SK-N-MC (cell line): ENCODE results near the gene SLC1A5.
"Not testable (repeated sequence)": the region's sequence is repeated elsewhere in the genome, so short reads cannot be mapped to it uniquely, and the experiment has no call there.

Experiments used
- DNase-seq: peaks from one replicate; pipeline ENCODE4 v3.0.0-alpha.2; 2011; ENCODE audit warnings: low read depth, low spot score
- H3K27ac ChIP-seq: fragments of 200-600 bp; sonication (generic); 2 replicates; pipeline ENCODE4 v1.5.1; 2016; ENCODE audit warnings: mixed run types
- H3K36me3 ChIP-seq: fragments of 200-600 bp; sonication (generic); 2 replicates; pipeline ENCODE4 v1.6.1; 2017; ENCODE audit warnings: antibody characterized with exemption, low read length, mixed read lengths; ENCODE audit not compliant: insufficient read depth
- H3K4me3 ChIP-seq: fragments of 200-600 bp; sonication (generic); 2 replicates; pipeline ENCODE4 v1.5.1; 2016
- H3K9ac ChIP-seq: fragments of 200-600 bp; sonication (generic); 2 replicates; pipeline ENCODE4 v1.8.0; 2017; ENCODE audit warnings: mixed run types, mixed read lengths; ENCODE audit not compliant: insufficient read length
- H3K9me3 ChIP-seq: fragments of 200-600 bp; sonication (generic); 2 replicates; pipeline ENCODE4 v1.6.1; 2017; ENCODE audit warnings: low read depth, mild to moderate bottlenecking, antibody characterized with exemption, low read length, moderate library complexity, mixed read lengths
- EZH2 ChIP-seq: fragments of 200-600 bp; sonication (generic); IDR thresholded peaks from one replicate; pipeline ENCODE4 v1.6.1; 2017; ENCODE audit warnings: antibody characterized with exemption
- FOXP2 ChIP-seq: optimal IDR thresholded peaks from 2 replicates; pipeline ENCODE3; 2011; ENCODE audit warnings: mild to moderate bottlenecking, moderate library complexity; ENCODE audit not compliant: insufficient read depth; ENCODE audit errors: extremely low read length, control extremely low read depth
- POLR2AphosphoS5 ChIP-seq: IDR thresholded peaks from 2 replicates; pipeline ENCODE4 v1.6.1; 2012; ENCODE audit warnings: mild to moderate bottlenecking, low read depth, low read length, borderline replicate concordance

SLC1A5 gene

DNA sequence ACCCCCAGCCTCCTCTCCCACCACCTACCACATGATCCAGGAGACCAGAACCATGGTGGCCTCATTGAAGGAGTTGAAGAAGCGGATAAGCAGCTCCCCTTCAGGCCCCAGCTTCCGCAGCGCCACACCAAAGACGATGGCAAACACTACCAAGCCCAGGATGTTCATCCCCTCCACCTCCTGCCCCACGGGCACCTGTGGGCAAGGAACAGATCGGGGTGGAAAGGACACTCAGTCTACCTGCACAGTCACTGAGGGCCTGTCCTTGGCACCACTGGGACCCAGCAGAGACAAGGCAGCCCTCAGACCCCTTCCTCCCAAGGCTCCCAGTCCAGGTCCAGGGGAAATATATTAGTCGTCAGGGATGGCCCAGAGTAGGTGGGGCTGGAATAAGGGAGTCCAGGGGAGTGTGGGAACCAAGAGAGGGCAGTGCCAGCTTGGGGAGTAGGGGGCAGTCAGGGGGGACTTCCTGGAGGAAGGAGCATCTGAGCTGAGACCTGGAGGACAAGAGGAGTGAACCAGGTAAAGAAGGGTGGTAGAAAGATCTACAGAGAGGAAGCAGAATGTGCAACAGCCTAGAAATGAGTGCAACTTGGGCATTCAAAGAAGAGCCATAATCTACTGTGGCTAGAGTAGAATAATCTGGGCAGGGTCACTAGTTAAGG, 5.9 kb downstream of the SLC1A5 start:
- H3K36me3 ChIP-seq, result peaks cover 85% of the 10 kb centered on the region
- peak overlapping the region; percentile 32 for H3K9ac ChIP-seq
- DNase-seq, result no peak
- H3K9me3 ChIP-seq, result no peaks in the 10 kb centered on the region
- H3K4me3 ChIP-seq, result no peak overlapping the region
- peak overlapping the region; percentile 65 for H3K27ac ChIP-seq
- no peak for TF ChIP-seq EZH2
- no peak for TF ChIP-seq FOXP2
- no peak for TF ChIP-seq POLR2AphosphoS5

DNA sequence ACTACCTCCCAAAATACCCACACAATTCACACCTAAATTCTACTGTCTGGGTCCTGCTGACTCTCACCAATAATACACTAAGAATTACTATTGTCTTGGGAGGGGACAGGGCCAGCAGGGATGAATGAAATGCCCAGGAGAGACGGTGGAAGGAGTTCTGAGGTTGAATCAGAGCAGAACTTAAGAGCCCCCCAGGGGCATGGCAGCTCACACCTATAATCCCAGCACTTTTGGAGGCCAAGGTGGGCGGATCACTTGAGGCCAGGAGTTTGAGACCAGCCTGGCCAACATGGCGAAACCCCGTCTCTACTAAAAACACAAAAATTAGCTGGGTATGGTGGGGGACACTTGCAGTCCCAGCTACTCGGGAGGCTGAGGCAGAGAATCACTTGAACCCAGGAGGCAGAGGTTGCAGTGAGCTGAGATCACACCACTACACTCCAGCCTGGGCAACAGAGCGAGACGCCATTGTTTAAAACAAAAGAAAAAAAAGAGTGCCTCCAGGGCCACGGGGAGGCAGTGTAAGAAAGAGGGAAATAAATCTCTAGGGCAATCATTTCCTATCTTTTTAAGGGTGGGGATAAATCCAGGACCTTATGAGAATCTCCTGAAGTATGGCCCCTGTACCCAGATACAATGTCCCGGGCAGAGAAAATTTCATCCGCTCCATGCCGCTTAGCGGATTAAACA, 10.3 kb downstream of the SLC1A5 start:
- not testable (repeated sequence) for H3K9me3 ChIP-seq, H3K4me3 ChIP-seq, H3K9ac ChIP-seq, H3K27ac ChIP-seq, DNase-seq
- H3K36me3 ChIP-seq, result peaks cover 84% of the 10 kb centered on the region

DNA sequence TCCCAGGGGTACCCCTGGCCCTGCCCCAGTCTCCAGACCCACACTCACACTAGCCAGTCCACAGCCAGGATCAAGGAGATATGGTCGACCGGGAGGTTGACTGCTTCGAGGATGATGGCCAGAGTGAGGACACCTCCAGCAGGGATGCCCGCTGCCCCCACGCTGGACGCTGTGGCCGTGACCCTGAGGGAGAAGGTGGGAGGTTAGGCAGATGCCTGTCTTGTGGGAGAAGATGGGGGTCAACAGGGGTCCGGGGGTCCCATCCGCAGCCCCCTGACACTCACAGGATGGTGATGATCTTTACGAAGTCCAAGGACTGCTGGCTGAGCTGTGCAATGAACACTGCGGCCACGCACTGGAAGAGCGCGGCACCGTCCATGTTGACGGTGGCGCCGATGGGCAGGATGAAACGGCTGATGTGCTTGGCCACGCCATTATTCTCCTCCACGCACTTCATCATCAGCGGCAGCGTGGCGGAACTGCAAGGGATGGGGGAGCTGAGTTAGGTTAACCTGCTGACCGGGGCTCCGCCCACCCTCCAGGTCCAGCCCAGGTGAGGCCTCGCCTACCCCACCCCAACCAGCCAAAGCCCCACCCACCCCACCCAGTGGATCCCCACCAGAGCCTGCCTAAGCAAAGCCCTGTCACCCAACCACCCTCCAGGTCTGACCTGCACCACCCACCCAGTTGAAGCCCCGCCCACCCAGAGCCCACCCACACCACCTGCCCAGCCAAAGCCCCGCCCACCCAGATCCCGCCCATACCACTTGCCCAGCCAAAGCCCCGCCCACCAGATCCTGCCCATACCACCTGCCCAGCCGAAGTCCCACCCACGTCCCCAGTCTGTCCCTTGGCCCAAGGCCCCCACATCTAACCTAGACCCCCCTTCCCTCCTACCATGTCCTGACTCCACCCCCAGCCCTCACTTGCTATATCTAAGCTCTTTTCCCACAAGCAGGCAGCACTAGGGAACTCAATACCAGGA, 11.2 kb downstream of the SLC1A5 start:
- Histone ChIP-seq H3K36me3 (peaks cover 75% of the 10 kb centered on the region), H3K9ac (no peak overlapping the region), H3K4me3 (no peak overlapping the region), H3K27ac (no peak overlapping the region), H3K9me3 (no peaks in the 10 kb centered on the region)
- TF ChIP-seq EZH2 (no peak), FOXP2 (no peak), POLR2AphosphoS5 (no peak)
- DNase-seq, result no peak

DNA sequence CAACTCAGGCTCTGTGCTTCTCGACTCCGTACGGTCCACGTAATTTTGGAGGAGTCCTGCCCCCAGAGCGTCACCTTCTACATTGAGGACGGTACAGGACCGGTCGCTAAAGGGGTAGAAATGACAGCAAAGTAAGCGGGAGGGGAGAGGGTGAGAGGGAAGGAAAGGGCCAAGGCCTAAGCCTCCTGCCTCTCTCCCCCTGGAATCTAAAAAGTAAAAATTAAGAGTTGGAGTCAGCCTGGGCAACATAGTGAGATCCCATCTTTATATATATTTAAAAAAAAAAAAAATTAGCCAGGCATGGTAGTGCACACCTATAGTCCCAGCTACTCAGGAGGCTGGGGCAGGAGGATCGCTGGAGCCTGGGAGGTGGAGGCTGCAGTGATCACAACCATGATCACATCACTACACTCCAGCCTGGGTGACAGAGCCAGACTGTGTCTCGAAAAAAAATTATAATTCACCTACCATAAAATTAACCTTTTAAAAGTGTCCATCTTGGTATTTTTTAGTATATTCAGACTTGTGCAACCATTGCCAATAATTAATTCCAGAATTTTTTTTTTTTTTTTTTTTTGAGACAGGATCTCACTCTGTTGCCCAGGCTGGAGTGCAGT, 12.6 kb downstream of the SLC1A5 start:
- Histone ChIP-seq H3K9me3 (no peaks in the 10 kb centered on the region), H3K9ac (no peak overlapping the region), H3K27ac (no peak overlapping the region), H3K36me3 (peaks cover 61% of the 10 kb centered on the region), H3K4me3 (no peak overlapping the region)
- no peak for DNase-seq
- TF ChIP-seq FOXP2, result no peak
- TF ChIP-seq EZH2, result no peak
- no peak for TF ChIP-seq POLR2AphosphoS5

DNA sequence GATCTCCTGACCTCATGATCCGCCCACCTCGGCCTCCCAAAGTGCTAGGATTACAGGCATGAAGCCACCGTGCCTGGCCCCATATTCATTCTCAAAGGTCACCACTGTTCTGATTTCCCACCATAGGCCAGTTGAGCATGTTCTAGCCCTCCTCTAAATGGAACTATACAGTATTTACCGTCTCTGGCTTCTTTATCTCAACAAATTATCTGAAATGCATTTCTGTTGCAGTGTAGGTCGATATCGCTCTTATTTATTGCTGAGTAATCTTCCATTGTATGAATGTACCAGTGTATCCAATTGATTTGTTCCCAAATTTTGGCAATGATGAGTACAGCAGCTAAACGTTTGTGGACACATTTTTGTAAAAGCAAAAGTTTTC, 15.4 kb downstream of the SLC1A5 start:
- Histone ChIP-seq H3K36me3 (peaks cover 33% of the 10 kb centered on the region), H3K9ac (no peak overlapping the region), H3K4me3 (no peak overlapping the region), H3K9me3 (no peaks in the 10 kb centered on the region), H3K27ac (peak overlapping the region; percentile 77; the same call in 1 of the 2 replicates)
- no peak for DNase-seq
- TF ChIP-seq EZH2 (no peak), FOXP2 (no peak), POLR2AphosphoS5 (no peak)

DNA sequence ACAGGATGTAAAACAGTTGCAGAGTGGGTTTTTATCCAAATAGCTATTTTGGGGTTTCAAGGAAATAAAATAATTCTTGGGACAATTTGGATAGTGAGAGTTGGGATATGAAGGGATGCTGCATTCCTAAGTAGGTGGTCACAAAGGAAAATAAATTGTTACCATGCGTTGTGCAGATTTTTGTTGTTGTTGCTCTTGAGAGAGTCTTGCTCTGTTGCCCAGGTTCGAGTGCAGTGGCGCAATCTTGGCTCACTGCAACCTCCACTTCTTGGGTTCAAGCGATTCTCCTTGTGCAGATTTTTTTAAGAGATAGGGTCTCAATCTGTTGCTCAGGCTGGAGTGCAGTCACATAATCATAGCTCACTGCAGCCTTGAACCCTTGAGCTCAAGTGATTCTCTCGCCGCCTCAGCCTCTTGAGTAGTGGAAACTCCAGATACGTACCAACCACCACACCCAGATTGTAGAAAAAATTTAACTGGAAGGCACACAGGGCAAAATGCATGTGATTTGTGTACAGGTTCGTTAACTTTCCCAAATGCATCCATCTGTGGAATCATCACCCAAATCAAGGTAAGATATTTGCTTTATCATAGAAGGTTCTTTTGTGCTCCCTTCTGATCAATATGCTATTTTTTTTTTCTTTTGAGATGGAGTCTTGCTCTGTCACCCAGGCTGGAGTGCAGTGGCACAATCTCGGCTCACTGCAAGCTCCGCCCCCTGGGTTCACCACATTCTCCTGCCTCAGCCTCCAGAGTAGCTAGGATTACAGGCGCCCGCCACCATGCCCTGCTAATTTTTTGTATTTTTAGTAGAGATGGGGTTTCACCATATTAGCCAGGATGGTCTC, 16.0 kb downstream of the SLC1A5 start:
- TF ChIP-seq EZH2 (no peak), POLR2AphosphoS5 (no peak), FOXP2 (no peak)
- DNase-seq, result no peak
- no peak overlapping the region for H3K9ac ChIP-seq
- H3K36me3 ChIP-seq, result peaks cover 29% of the 10 kb centered on the region
- no peak overlapping the region for H3K4me3 ChIP-seq
- peak overlapping the region; percentile 36; the same call in 1 of the 2 replicates for H3K27ac ChIP-seq
- no peaks in the 10 kb centered on the region for H3K9me3 ChIP-seq

DNA sequence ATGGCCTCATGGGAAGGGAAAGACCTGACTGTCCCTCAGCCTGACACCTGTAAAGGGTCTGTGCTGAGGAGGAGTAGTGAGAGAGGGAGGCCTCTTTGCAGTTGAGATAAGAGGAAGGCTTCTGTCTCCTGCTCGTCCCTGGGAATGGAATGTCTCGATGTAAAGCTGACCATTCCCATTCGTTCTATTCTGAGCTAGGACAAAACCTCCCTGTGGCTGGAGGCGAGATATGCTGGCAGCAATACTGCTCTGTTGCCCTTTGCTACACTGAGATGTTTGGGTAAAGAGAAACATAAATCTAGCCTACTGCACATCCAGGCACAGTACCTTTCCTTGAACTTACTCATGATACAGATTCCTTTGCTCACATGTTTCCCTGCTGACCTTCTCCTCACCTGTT, 19.6 kb downstream of the SLC1A5 start:
- H3K27ac ChIP-seq, H3K9me3 ChIP-seq, DNase-seq, H3K36me3 ChIP-seq, H3K4me3 ChIP-seq, H3K9ac ChIP-seq: not testable (repeated sequence)
